Endothelial cell of umbilical vein (primary cell): ENCODE measurements around the gene C2CD3. TPM values are rescaled to one million over a fixed set of nuclear protein-coding genes. Genes with fewer than 3 reads are reported as not detected.

Source experiments
- BruUV-seq: library from RNA; stranded (reverse); fragments of 400-500 nt; replicated peaks from 2 replicates; lab custom pipeline; 2021; lab: Mats Ljungman, UMichigan
- CTCF ChIA-PET: fragments of 300-600, 350-600 bp; sonication (Branson Sonifier 250); formaldehyde crosslinking; loops from one replicate; lab custom pipeline; 2021; ENCODE audit warnings: antibody characterized with exemption, inconsistent platforms; lab: Charles Lee
- POLR2A ChIA-PET: fragments of 300-600, 350-600 bp; sonication (Branson Sonifier 250); formaldehyde crosslinking; loops from one replicate; lab custom pipeline; 2021; ENCODE audit warnings: antibody characterized with exemption, inconsistent platforms; lab: Charles Lee
- DNase-seq: peaks from one replicate; pipeline ENCODE4 v3.0.0-alpha.2; 2011; ENCODE audit warnings: low read depth, low spot score
- FAIRE-seq: peaks from 2 replicates; lab custom pipeline; 2011; peaks lifted over from hg19 to GRCh38; lab: Jason Lieb, UNC
- H2AFZ ChIP-seq: 2 replicates; pipeline ENCODE4 v1.6.0; 2012; ENCODE audit warnings: low read depth, low read length, control low read depth, inconsistent platforms
- H3K27ac ChIP-seq: 2 replicates; pipeline ENCODE4 v1.5.1; 2011; ENCODE audit warnings: low read depth, mild to moderate bottlenecking, control low read depth, low read length, moderate library complexity; ENCODE audit not compliant: insufficient read depth
- H3K27me3 ChIP-seq, 2 experiments: 2 replicates each; pipeline versions ENCODE4 v1.6.0 to v1.6.1; 2011; ENCODE audit warnings: low read length in 2 of 2, mixed read lengths in 1 of 2; ENCODE audit not compliant: control insufficient read depth in 2 of 2, insufficient read depth in 2 of 2
- H3K36me3 ChIP-seq, 2 experiments: 2 replicates in 1 of 2; 3 replicates in 1 of 2; pipeline ENCODE4 v1.5.1; 2011; ENCODE audit warnings: low read length in 2 of 2, mild to moderate bottlenecking in 1 of 2, moderate library complexity in 1 of 2; ENCODE audit not compliant: control insufficient read depth in 2 of 2, insufficient read depth in 2 of 2; ENCODE audit errors: extremely low read depth in 1 of 2
- H3K4me1 ChIP-seq: 3 replicates; pipeline ENCODE4 v1.5.1; 2011; ENCODE audit warnings: mild to moderate bottlenecking, low read length; ENCODE audit not compliant: control insufficient read depth, insufficient read depth; ENCODE audit errors: extremely low read depth
- H3K4me2 ChIP-seq: 2 replicates; pipeline ENCODE4 v1.6.1; 2011; ENCODE audit warnings: low read length, control low read depth, mixed read lengths; ENCODE audit not compliant: insufficient read depth
- H3K4me3 ChIP-seq, 3 experiments: fragments of 200-600 bp in 1 of 3; sonication (generic), shearing (Covaris generic) in 1 of 3; replicated peaks in 1 of 3; 2 replicates each; pipeline ENCODE4 v1.5.1; 2011 to 2016; ENCODE audit warnings: control low read depth in 3 of 3, low read length in 3 of 3, mild to moderate bottlenecking in 2 of 3, inconsistent platforms in 1 of 3, low read depth in 1 of 3, moderate library complexity in 1 of 3; ENCODE audit not compliant: insufficient read depth in 1 of 3
- H3K79me2 ChIP-seq: 2 replicates; pipeline ENCODE4 v1.6.0; 2012; ENCODE audit warnings: low read length, inconsistent platforms; ENCODE audit not compliant: control insufficient read depth, insufficient read depth
- H3K9ac ChIP-seq: replicated peaks from 2 replicates; pipeline ENCODE3; 2011; ENCODE audit warnings: low read length, control low read depth; ENCODE audit not compliant: insufficient read depth; ENCODE audit errors: extremely low read depth
- H3K9me1 ChIP-seq: replicated peaks from 3 replicates; pipeline ENCODE4 v1.6.0; 2011; ENCODE audit warnings: mild to moderate bottlenecking, low read length; ENCODE audit not compliant: control insufficient read depth, insufficient read depth; ENCODE audit errors: extremely low read depth
- H3K9me3 ChIP-seq: replicated peaks from 2 replicates; pipeline ENCODE4 v1.5.1; 2012; ENCODE audit warnings: low read length, inconsistent platforms; ENCODE audit not compliant: control insufficient read depth, insufficient read depth
- H4K20me1 ChIP-seq: replicated peaks from 2 replicates; pipeline ENCODE3; 2011; ENCODE audit warnings: mild to moderate bottlenecking, low read length; ENCODE audit not compliant: control insufficient read depth, insufficient read depth; ENCODE audit errors: extremely low read depth
- EZH2 ChIP-seq: IDR thresholded peaks from 2 replicates; pipeline ENCODE4 v1.6.1; 2012; ENCODE audit warnings: borderline replicate concordance, low read depth, mild to moderate bottlenecking, moderate library complexity, low read length, inconsistent platforms; ENCODE audit not compliant: severe bottlenecking
- FOS ChIP-seq: IDR thresholded peaks from 2 replicates; pipeline ENCODE4 v1.6.1; 2011; ENCODE audit warnings: mild to moderate bottlenecking, low read length, moderate library complexity, borderline replicate concordance; ENCODE audit not compliant: insufficient read depth
- GATA2 ChIP-seq: IDR thresholded peaks from 2 replicates; pipeline ENCODE4 v1.7.0; 2011; ENCODE audit warnings: low read depth, mild to moderate bottlenecking, moderate library complexity, mixed read lengths, low read length; ENCODE audit not compliant: insufficient read length, insufficient read depth
- JUN ChIP-seq: IDR thresholded peaks from 2 replicates; pipeline ENCODE4 v1.6.1; 2011; ENCODE audit warnings: borderline replicate concordance, low read depth; ENCODE audit not compliant: insufficient read length, insufficient read depth
- MYC ChIP-seq: IDR thresholded peaks from one replicate; pipeline ENCODE4 v1.6.1; 2011; ENCODE audit warnings: mild to moderate bottlenecking, low read depth, low read length
- POLR2A ChIP-seq: IDR thresholded peaks from 2 replicates; pipeline ENCODE4 v1.6.1; 2012; ENCODE audit warnings: low read depth, mild to moderate bottlenecking, control low read depth, low read length
- POLR2AphosphoS5 ChIP-seq: IDR thresholded peaks from 2 replicates; pipeline ENCODE4 v1.6.1; 2012; ENCODE audit warnings: low read depth, mild to moderate bottlenecking, control low read depth, low read length, moderate library complexity; ENCODE audit not compliant: insufficient read depth
- dilution Hi-C: fragments of 300-500 bp; cut with MboI; formaldehyde crosslinking; loops from one replicate; pipeline ENCODE4 v1.15.0; 2019; ENCODE audit warnings: low sequenced_read_pairs; ENCODE audit not compliant: extremely low pct_ligation_motif_present
- intact Hi-C: fragments of 100-400 bp; cut with micrococcal nuclease; formaldehyde crosslinking; loops from one replicate; pipeline ENCODE4 v1.10.0; 2022
- polyA plus RNA-seq, 4 experiments: library from polyadenylated mRNA; depleted of rRNA in 3 of 4; stranded (reverse) in 3 of 4; unstranded in 1 of 4; fragments of >200 nt; gene quantifications; 2 replicates each; pipeline versions ENCODE4 v1.2.1 to v1.2.3, GENCODE V29; 2011 to 2012; ENCODE audit warnings: missing spikeins in 1 of 4
- total RNA-seq: library from RNA; stranded (reverse); gene quantifications from 2 replicates; pipeline ENCODE4 v1.2.3, GENCODE V29; 2021
- TF ChIP-seq, protein P1 (sequence below): IDR thresholded peaks from 2 replicates; pipeline ENCODE4 v1.6.1; 2011; ENCODE audit not compliant: insufficient read depth, insufficient read length
- TF ChIP-seq, protein P2 (sequence below), 2 donors: IDR thresholded peaks; 1 replicate in 1 of 2; 2 replicates in 1 of 2; pipeline ENCODE4 v1.5.1; 2011; ENCODE audit warnings: low read length in 2 of 2, mild to moderate bottlenecking in 2 of 2, moderate library complexity in 2 of 2, control low read depth in 1 of 2, inconsistent platforms in 1 of 2, low read depth in 1 of 2; ENCODE audit not compliant: insufficient read depth in 1 of 2; ENCODE audit errors: extremely low read depth in 1 of 2

Gene C2CD3
- total and polyA plus RNA-seq, 2 donors (not counting 3 experiments of a cell fraction or from before 2014, with no cell fraction given), result 12.9 to 36.6 TPM

DNA sequence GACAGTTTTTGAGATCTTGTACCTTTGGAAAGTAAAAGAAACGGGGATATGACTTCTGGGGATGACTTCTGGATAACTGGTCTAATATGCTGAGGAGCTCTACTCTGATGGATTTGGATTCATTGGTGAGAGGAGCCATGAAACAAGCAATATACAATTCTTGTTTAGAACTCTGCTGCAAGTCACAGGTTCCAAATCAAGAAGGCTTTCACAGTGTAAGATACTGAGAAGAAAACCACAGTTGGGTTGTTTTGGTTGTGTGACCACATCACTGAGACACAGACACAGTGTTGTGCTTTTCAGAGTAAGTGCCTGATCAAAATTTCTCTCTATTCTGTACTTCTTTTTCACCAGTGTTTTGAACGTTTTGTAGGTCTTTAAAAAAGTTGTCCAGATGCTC is 175.1 kb downstream of the C2CD3 start:
- FAIRE-seq (no peak), DNase-seq (no peak)
- Histone ChIP-seq H4K20me1 (no peaks in the 10 kb centered on the region), H3K4me3 (no peak overlapping the region), H3K4me1 (no peaks in the 10 kb centered on the region), H3K9me1 (no peaks in the 10 kb centered on the region), H3K4me2 (no peak overlapping the region), H3K36me3 (no peaks in the 10 kb centered on the region), H3K79me2 (no peaks in the 10 kb centered on the region), H3K27ac (no peak overlapping the region), H3K9me3 (no peaks in the 10 kb centered on the region), H2AFZ (no peak overlapping the region), H3K27me3 (peaks cover 0 to 3% of the 10 kb centered on the region in 2 experiments), H3K9ac (no peak overlapping the region)
- dilution Hi-C loops (no loop called here), intact Hi-C loops (no loop called here)
- ChIA-PET CTCF (no interaction called here), POLR2A (no interaction called here)
- TF ChIP-seq, protein P1, sequence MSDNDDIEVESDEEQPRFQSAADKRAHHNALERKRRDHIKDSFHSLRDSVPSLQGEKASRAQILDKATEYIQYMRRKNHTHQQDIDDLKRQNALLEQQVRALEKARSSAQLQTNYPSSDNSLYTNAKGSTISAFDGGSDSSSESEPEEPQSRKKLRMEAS, result no peak
- TF ChIP-seq JUN (no peak), EZH2 (no peak), FOS (no peak), POLR2A (no peak), GATA2 (no peak), POLR2AphosphoS5 (no peak), MYC (no peak)
- TF ChIP-seq, protein P2, sequence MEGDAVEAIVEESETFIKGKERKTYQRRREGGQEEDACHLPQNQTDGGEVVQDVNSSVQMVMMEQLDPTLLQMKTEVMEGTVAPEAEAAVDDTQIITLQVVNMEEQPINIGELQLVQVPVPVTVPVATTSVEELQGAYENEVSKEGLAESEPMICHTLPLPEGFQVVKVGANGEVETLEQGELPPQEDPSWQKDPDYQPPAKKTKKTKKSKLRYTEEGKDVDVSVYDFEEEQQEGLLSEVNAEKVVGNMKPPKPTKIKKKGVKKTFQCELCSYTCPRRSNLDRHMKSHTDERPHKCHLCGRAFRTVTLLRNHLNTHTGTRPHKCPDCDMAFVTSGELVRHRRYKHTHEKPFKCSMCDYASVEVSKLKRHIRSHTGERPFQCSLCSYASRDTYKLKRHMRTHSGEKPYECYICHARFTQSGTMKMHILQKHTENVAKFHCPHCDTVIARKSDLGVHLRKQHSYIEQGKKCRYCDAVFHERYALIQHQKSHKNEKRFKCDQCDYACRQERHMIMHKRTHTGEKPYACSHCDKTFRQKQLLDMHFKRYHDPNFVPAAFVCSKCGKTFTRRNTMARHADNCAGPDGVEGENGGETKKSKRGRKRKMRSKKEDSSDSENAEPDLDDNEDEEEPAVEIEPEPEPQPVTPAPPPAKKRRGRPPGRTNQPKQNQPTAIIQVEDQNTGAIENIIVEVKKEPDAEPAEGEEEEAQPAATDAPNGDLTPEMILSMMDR (IDR thresholded peaks at IDR 0.05; ENCODE audit: extremely low read depth in 1 of 2, insufficient read depth in 1 of 2, low read depth in 1 of 2, low read length in 2 of 2), result no peak
- no TSS peak for BruUV-seq
